Measurements from ENCODE around the gene FBRSL1.

The FBRSL1 gene

GRCh38 chr12:132557291-132558015 lies 67.5 kb downstream of the FBRSL1 start:
- DNase-seq (ENCODE audit: low read depth in 2 of 2), result no peak

GRCh38 chr12:132558042-132558856 lies 68.3 kb downstream of the FBRSL1 start:
- DNase-seq (ENCODE audit: low read depth in 2 of 2), result no peak

- no peak for DNase-seq (ENCODE audit: low read depth in 2 of 2)
These were observed 69.1 kb downstream of the FBRSL1 start for GRCh38 chr12:132558861-132559623.

- DNase-seq (ENCODE audit: low read depth in 2 of 2), result peak in 1 of 2 donors; percentile 23
These were observed 69.9 kb downstream of the FBRSL1 start for GRCh38 chr12:132559652-132560363.

GRCh38 chr12:132560364-132560613 lies 70.3 kb downstream of the FBRSL1 start:
- no peak for DNase-seq (ENCODE audit: low read depth in 2 of 2)

- DNase-seq (ENCODE audit: low read depth in 2 of 2), result peak; percentile 44 to 50
These were observed 70.9 kb downstream of the FBRSL1 start for GRCh38 chr12:132560614-132561426.
